Left ventricle myocardium inferior (tissue), 1 donor: ENCODE data around the gene ADCY9. TPM values are rescaled to one million over a fixed set of nuclear protein-coding genes. Genes with fewer than 3 reads are reported as not detected.

ENCODE experiments used
- DNase-seq: peaks from one replicate; pipeline ENCODE4 v3.0.0-alpha.2; 2020
- H3K27ac ChIP-seq: fragments of 200-600 bp; replicated peaks from 2 replicates; pipeline ENCODE4 v1.8.0; 2021
- H3K27me3 ChIP-seq: fragments of 200-600 bp; 2 replicates; pipeline ENCODE4 v1.8.0; 2021; ENCODE audit warnings: low read depth
- H3K36me3 ChIP-seq: fragments of 200-600 bp; 2 replicates; pipeline ENCODE4 v1.8.0; 2021
- H3K4me1 ChIP-seq: fragments of 200-600 bp; 2 replicates; pipeline ENCODE4 v1.8.0; 2021
- H3K4me3 ChIP-seq: fragments of 200-600 bp; 2 replicates; pipeline ENCODE4 v1.8.0; 2021; ENCODE audit warnings: mild to moderate bottlenecking, moderate library complexity
- H3K9me3 ChIP-seq: fragments of 200-600 bp; replicated peaks from 2 replicates; pipeline ENCODE4 v1.8.0; 2021
- intact Hi-C: fragments of 100-400 bp; cut with micrococcal nuclease; formaldehyde crosslinking; loops from one replicate; pipeline ENCODE4 v1.11.0; 2022
- total RNA-seq: library from RNA; stranded (reverse); fragmentation: NEBNext Ultra II Directional; extraction: Animal tissue kit (Norgen Biotek cat#: 25700); gene quantifications from one replicate; pipeline ENCODE4 v1.2.1, GENCODE V29; 2021
- TF ChIP-seq, protein P1 (sequence below): fragments of 200-600 bp; IDR thresholded peaks from 2 replicates; pipeline ENCODE4 v1.8.0; 2021; ENCODE audit warnings: antibody characterized with exemption, mild to moderate bottlenecking, borderline replicate concordance
- donor health status: DM: no; HTN: yes; CAD: no; lungs with severe emphysema.

Gene ADCY9
- total RNA-seq, 1 donor from 2014 or later: 44.3 TPM

DNA sequence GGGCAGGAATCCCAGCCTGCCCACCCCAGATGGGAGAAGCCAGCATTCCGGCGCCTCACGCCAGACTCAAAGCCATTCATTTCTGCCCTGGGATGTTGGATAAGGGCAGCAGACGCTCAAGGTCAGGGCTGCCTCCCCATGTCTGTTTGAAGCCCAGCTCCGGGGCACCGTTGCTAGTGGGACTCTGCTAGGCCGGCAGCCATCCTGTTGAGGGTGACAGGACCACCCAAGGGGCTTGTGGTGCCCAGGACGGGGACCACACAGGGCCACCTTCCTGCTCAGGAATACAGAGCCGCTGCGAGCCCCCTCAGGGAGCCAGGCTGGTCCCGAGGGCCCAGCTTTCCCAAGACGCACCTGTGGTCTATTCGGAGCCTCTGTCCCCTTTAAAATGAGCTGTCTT lies 134.0 kb downstream of the ADCY9 start:
- peaks cover 6% of the 10 kb centered on the region for H3K4me1 ChIP-seq
- no peak overlapping the region for H3K4me3 ChIP-seq
- intact Hi-C loops: loop anchor here (10.0 kb wide), 1 partner anchor 183 kb away; no protein-coding TSS in a partner anchor
- H3K36me3 ChIP-seq: peaks cover 37% of the 10 kb centered on the region
- DNase-seq: no peak
- no peaks in the 10 kb centered on the region for H3K27me3 ChIP-seq
- no peak overlapping the region for H3K27ac ChIP-seq
- H3K9me3 ChIP-seq: no peaks in the 10 kb centered on the region
- TF ChIP-seq, protein P1, sequence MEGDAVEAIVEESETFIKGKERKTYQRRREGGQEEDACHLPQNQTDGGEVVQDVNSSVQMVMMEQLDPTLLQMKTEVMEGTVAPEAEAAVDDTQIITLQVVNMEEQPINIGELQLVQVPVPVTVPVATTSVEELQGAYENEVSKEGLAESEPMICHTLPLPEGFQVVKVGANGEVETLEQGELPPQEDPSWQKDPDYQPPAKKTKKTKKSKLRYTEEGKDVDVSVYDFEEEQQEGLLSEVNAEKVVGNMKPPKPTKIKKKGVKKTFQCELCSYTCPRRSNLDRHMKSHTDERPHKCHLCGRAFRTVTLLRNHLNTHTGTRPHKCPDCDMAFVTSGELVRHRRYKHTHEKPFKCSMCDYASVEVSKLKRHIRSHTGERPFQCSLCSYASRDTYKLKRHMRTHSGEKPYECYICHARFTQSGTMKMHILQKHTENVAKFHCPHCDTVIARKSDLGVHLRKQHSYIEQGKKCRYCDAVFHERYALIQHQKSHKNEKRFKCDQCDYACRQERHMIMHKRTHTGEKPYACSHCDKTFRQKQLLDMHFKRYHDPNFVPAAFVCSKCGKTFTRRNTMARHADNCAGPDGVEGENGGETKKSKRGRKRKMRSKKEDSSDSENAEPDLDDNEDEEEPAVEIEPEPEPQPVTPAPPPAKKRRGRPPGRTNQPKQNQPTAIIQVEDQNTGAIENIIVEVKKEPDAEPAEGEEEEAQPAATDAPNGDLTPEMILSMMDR: no peak

DNA sequence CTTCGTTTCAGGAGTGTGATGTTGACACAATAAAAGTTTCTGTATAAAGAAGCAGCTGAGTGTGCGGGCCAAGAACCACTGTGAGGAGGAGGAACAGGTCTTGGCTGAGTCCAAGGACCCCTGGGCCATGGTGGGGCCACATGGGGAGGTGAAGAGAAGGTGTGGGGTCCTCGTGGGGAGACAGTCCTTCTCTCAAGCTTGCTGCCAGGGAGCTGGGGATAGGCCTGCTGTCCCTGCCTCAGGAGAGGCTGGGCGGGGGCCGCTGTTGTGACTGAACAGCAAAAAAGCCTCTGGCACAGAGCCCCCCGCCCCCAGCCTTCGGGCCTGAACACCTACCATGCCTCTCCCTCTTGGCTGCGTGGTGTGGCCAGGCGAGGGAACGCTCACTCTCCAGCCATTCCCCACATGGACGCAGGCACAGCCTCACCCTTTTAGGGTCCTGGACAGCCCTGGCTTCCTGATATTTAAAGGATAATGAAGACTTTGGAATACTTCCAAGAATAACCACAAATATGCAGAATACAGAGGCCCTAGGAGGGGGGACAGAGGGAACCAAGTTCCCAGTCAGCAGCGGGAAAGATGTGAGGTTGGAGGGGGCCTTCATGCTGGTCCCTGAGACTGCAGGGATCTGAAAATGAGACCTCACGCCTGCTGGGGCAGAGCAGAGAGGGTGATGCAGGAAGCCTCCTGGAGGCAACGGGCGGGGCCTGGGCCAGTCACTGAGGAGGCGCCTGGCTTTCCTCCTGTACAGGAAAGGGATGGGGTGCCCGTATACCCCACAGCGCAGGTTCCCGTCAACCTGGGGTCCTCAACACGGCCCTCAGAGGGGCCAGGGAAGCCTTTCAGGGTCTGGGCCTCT lies 135.8 kb downstream of the ADCY9 start:
- Histone ChIP-seq H3K4me1 (peaks cover 6% of the 10 kb centered on the region), H3K9me3 (no peaks in the 10 kb centered on the region), H3K27me3 (no peaks in the 10 kb centered on the region), H3K4me3 (no peak overlapping the region), H3K27ac (no peak overlapping the region), H3K36me3 (peaks cover 55% of the 10 kb centered on the region)
- no peak for DNase-seq
- intact Hi-C loops: loop anchor here (10.0 kb wide), 1 partner anchor 184 kb away; no protein-coding TSS in a partner anchor
- TF ChIP-seq, protein P1: no peak

DNA sequence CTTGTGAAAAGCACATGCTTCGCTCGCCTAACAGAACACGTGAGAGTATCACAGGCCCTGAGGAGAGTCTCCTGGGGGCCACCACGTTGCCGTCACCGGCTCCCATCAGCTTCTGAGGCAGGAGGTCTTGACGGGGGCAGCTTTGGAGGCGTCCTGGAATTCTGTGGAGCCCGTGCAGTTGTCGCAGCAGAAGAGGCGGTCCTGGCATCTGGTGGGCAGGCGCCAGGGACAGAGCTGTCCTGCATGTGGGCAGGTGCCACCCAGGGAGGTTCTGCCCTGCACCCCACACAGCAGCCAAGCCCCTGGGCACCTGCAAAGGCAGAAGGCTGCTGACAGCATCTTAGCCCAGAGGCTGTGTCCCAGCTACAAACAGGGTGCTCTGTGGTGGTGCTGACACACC lies 136.7 kb downstream of the ADCY9 start:
- TF ChIP-seq, protein P1: no peak
- Histone ChIP-seq H3K4me3 (no peak overlapping the region), H3K36me3 (peaks cover 64% of the 10 kb centered on the region), H3K9me3 (no peaks in the 10 kb centered on the region), H3K4me1 (peaks cover 6% of the 10 kb centered on the region), H3K27me3 (no peaks in the 10 kb centered on the region), H3K27ac (no peak overlapping the region)
- intact Hi-C loops: no loop called here
- no peak for DNase-seq

DNA sequence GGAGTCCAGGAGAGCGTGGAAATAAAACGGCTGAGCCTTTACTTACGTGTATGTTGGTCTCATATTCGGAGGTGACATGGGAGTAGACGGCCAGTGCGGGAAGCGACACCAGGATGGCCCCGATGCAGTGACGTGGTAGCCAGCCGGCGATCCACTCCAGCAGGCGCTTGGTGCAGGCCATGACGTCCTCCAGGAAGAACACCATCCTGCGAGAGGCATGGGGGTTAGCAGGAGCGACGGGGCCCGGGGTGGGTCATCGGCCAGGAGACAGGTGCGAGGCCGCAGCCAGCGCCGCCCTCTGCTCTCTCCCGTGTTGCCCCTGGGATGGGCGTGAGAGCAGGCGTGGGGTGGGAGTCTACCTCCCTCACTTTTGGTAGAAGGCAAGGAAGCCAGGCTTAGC lies 137.2 kb downstream of the ADCY9 start:
- Histone ChIP-seq H3K27ac (no peak overlapping the region), H3K36me3 (peaks cover 67% of the 10 kb centered on the region), H3K4me3 (no peak overlapping the region), H3K4me1 (peaks cover 6% of the 10 kb centered on the region), H3K9me3 (no peaks in the 10 kb centered on the region), H3K27me3 (no peaks in the 10 kb centered on the region)
- intact Hi-C loops: no loop called here
- TF ChIP-seq, protein P1: no peak
- no peak for DNase-seq

DNA sequence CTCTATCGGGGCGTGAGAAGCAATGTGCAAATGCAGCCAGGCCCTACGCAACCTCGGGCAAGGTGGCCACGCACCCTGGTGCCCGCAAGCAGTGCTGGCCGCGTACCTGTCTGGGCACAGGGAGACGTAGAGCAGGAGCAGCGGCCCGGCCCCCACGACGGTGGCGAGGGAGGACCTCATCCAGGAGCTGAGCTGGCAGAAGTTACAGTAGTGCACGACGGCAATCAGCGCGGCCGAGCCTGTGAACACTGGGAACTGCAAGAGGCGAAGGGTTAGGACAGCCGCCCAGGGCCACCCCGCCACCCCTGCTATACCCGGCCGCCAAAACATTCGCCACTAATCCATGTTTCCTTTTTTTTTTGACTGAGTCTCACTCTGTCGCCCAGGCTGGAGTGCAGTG lies 138.9 kb downstream of the ADCY9 start:
- Histone ChIP-seq H3K27me3 (no peaks in the 10 kb centered on the region), H3K36me3 (peaks cover 62% of the 10 kb centered on the region), H3K4me1 (peaks cover under 1% of the 10 kb centered on the region), H3K9me3 (no peaks in the 10 kb centered on the region), H3K27ac (no peak overlapping the region), H3K4me3 (no peak overlapping the region)
- intact Hi-C loops: no loop called here
- TF ChIP-seq, protein P1: no peak
- DNase-seq: no peak
